Ovary (tissue), 9 donors: ENCODE measurements around the gene SVOPL. TPM values are rescaled to one million over a fixed set of nuclear protein-coding genes. Genes with fewer than 3 reads are reported as not detected.

Source experiments
- DNase-seq, 5 donors: peaks; one replicate each; pipeline ENCODE4 v3.0.0-alpha.2; 2019 to 2020
- H3K27ac ChIP-seq, 2 donors: fragments of 200-600 bp; one replicate each; pipeline versions ENCODE4 v1.5.1 to v1.8.0; 2019 to 2022
- H3K27me3 ChIP-seq: fragments of 200-600 bp; one replicate; pipeline ENCODE4 v1.8.0; 2022
- H3K36me3 ChIP-seq: fragments of 200-600 bp; sonication (generic); one replicate; pipeline ENCODE4 v1.5.1; 2019
- H3K4me1 ChIP-seq: one replicate; pipeline ENCODE4 v1.8.1; 2013; ENCODE audit warnings: mild to moderate bottlenecking, moderate library complexity; ENCODE audit not compliant: insufficient read depth
- H3K4me3 ChIP-seq: fragments of 200-600 bp; sonication (generic); one replicate; pipeline ENCODE4 v1.5.1; 2017
- H3K9me3 ChIP-seq, 2 donors: fragments of 200-600 bp in 1 of 2; sonication (generic) in 1 of 2; one replicate each; pipeline versions ENCODE4 v1.5.1 to v1.8.1; 2013 to 2019; ENCODE audit warnings: mild to moderate bottlenecking in 1 of 2, moderate library complexity in 1 of 2
- CTCF ChIP-seq, 3 donors: fragments of 450-650 bp in 2 of 3; fragments of 200-600 bp in 1 of 3; IDR thresholded peaks; one replicate each; pipeline versions ENCODE4 v1.5.1 to v1.8.0; 2016 to 2022; ENCODE audit warnings: antibody characterized with exemption in 3 of 3, mild to moderate bottlenecking in 1 of 3
- EP300 ChIP-seq: sonication (generic); formaldehyde crosslinking; IDR thresholded peaks from one replicate; pipeline ENCODE4 v1.6.1; 2017; ENCODE audit warnings: antibody characterized with exemption
- POLR2A ChIP-seq: fragments of 450-650 bp; IDR thresholded peaks from one replicate; pipeline ENCODE4 v1.6.1; 2017; ENCODE audit warnings: antibody characterized with exemption, mild to moderate bottlenecking, moderate library complexity
- WGBS, 3 donors: extraction: QIAGEN DNeasy Blood & Tissue Kit in 1 of 3; methylation state at CpG; one replicate each; pipeline versions ENCODE4 v1.1.5 to v1.1.7; 2013 to 2017; 5-methylcytosine and 5-hydroxymethylcytosine counted together
- intact Hi-C, 4 donors: fragments of 100-400 bp; cut with DNase I; formaldehyde crosslinking; loops; one replicate each; pipeline versions ENCODE4 v1.11.0 to v1.15.1; 2022 to 2023
- polyA plus RNA-seq, 2 donors: library from polyadenylated mRNA; stranded (reverse); fragments of 200-250 nt in 1 of 2; fragments of 350-450 nt in 1 of 2; fragmentation: Illumina TruSeq in 1 of 2; extraction: RNeasy Lipid Tissue Mini Kit (QIAGEN cat#74804) in 1 of 2; gene quantifications; one replicate each; pipeline ENCODE4 v1.2.3, GENCODE V29; 2013 to 2014
- total RNA-seq, 7 donors: library from RNA; depleted of rRNA in 2 of 7; stranded (reverse); fragments of >200 nt in 2 of 7; fragmentation: NEBNext Ultra II Directional in 3 of 7; extraction: Animal tissue kit (Norgen Biotek cat#: 25700) in 3 of 7; gene quantifications; one replicate each; pipeline versions ENCODE4 v1.1.0 to v1.2.4, GENCODE V29; 2016 to 2023
- donor health status: DM: no; HTN: no; CAD: no; lungs with moderate emphysema.
- donor health status: DM: no; HTN: no; CAD: no.
- donor health status: Bipolar disorder and iron deficiency.
- donor health status: DM: yes; HTN: yes; CAD: no.
- donor health status: DM: no; HTN: no; CAD: no.
- donor health status: DM: yes; HTN: yes; CAD: no.

The SVOPL gene
- total and polyA plus RNA-seq, 9 donors = 0.08 to 1.3 (median 0.85) TPM; not detected in 1

GRCh38 chr7:138746073-138746472 lies 44.9 kb upstream of the SVOPL start:
- 90 to 94% (median 91%) methylated on average over 4 of the region's 4 CpGs for WGBS, 3 donors
- Histone ChIP-seq H3K9me3 (no peaks in the 10 kb centered on the region), H3K4me3 (no peak overlapping the region), H3K27me3 (no peaks in the 10 kb centered on the region), H3K27ac (no peak overlapping the region), H3K36me3 (no peaks in the 10 kb centered on the region), H3K4me1 (no peaks in the 10 kb centered on the region)
- no peak for DNase-seq
- no peak for TF ChIP-seq CTCF (IDR thresholded peaks at IDR 0.05)
- intact Hi-C loops = loop anchor here in 1 of 4 donors (10.0 kb wide), 1 partner anchor 591 kb away; no protein-coding TSS in a partner anchor

GRCh38 chr7:138745189-138745588 lies 44.0 kb upstream of the SVOPL start:
- no peak overlapping the region for H3K27ac ChIP-seq
- no peak overlapping the region for H3K4me3 ChIP-seq
- intact Hi-C loops = loop anchor here in 1 of 4 donors (10.0 kb wide), 1 partner anchor 590 kb away; no protein-coding TSS in a partner anchor
- no peaks in the 10 kb centered on the region for H3K4me1 ChIP-seq
- H3K27me3 ChIP-seq = no peaks in the 10 kb centered on the region
- no peak for TF ChIP-seq CTCF (IDR thresholded peaks at IDR 0.05)
- TF ChIP-seq POLR2A = no peak
- H3K9me3 ChIP-seq = no peaks in the 10 kb centered on the region
- no peak for DNase-seq
- 92 to 97% (median 93%) methylated on average over 7 of the region's 7 CpGs for WGBS, 3 donors
- H3K36me3 ChIP-seq = no peaks in the 10 kb centered on the region

GRCh38 chr7:138741453-138741735 lies 40.2 kb upstream of the SVOPL start:
- Histone ChIP-seq H3K9me3 (no peaks in the 10 kb centered on the region), H3K4me1 (no peaks in the 10 kb centered on the region), H3K4me3 (no peak overlapping the region), H3K27me3 (no peaks in the 10 kb centered on the region), H3K27ac (no peak overlapping the region), H3K36me3 (no peaks in the 10 kb centered on the region)
- WGBS, 3 donors = 81 to 90% (median 88%) methylated on average over 5 of the region's 5 CpGs
- no peak for TF ChIP-seq POLR2A
- no peak for TF ChIP-seq CTCF (IDR thresholded peaks at IDR 0.05)
- no peak for TF ChIP-seq EP300
- intact Hi-C loops = loop anchor here in 1 of 4 donors (5.0 to 10.0 kb wide), 2 partner anchors 587 to 839 kb away; no protein-coding TSS in a partner anchor
- no peak for DNase-seq

- intact Hi-C loops = loop anchor here in 2 of 4 donors (5.0 to 10.0 kb wide), 5 partner anchors 275 to 838 kb away; partner anchors contain the start of genes CREB3L2 (in 1 of the 2) and TRIM24 (in 1 of the 2)
- Histone ChIP-seq H3K4me1 (no peaks in the 10 kb centered on the region), H3K27ac (no peak overlapping the region), H3K9me3 (no peaks in the 10 kb centered on the region), H3K36me3 (no peaks in the 10 kb centered on the region), H3K27me3 (no peaks in the 10 kb centered on the region), H3K4me3 (no peak overlapping the region)
- no peak for DNase-seq
- no peak for TF ChIP-seq POLR2A
- no peak for TF ChIP-seq EP300
- TF ChIP-seq CTCF (IDR thresholded peaks at IDR 0.05) = no peak
- WGBS, 3 donors = 84 to 91% (median 89%) methylated on average over 1 of the region's 1 CpG
Measured at GRCh38 chr7:138739859-138740258, 38.7 kb upstream of the SVOPL start.
